Suprapubic skin (tissue), 4 donors: Measurements from ENCODE around the gene IWS1.

Experiments used
- CTCF ChIP-seq, 2 donors: fragments of 200-600 bp in 1 of 2; fragments of 450-650 bp in 1 of 2; sonication (generic) in 1 of 2; IDR thresholded peaks; one replicate each; pipeline ENCODE4 v1.5.1; 2016 to 2019; ENCODE audit warnings: antibody characterized with exemption in 2 of 2, mild to moderate bottlenecking in 1 of 2, moderate library complexity in 1 of 2
- EP300 ChIP-seq: sonication (generic); formaldehyde crosslinking; IDR thresholded peaks from one replicate; pipeline ENCODE4 v1.6.1; 2017; ENCODE audit warnings: antibody characterized with exemption
- POLR2A ChIP-seq, 2 donors: fragments of 450-650 bp; IDR thresholded peaks; one replicate each; pipeline ENCODE4 v1.6.1; 2017; ENCODE audit warnings: antibody characterized with exemption in 2 of 2, mild to moderate bottlenecking in 2 of 2, moderate library complexity in 2 of 2
- POLR2AphosphoS5 ChIP-seq, 3 donors: sonication (generic); formaldehyde crosslinking; IDR thresholded peaks; one replicate each; pipeline ENCODE4 v1.6.1; 2017; ENCODE audit warnings: antibody characterized with exemption in 3 of 3

DNA sequence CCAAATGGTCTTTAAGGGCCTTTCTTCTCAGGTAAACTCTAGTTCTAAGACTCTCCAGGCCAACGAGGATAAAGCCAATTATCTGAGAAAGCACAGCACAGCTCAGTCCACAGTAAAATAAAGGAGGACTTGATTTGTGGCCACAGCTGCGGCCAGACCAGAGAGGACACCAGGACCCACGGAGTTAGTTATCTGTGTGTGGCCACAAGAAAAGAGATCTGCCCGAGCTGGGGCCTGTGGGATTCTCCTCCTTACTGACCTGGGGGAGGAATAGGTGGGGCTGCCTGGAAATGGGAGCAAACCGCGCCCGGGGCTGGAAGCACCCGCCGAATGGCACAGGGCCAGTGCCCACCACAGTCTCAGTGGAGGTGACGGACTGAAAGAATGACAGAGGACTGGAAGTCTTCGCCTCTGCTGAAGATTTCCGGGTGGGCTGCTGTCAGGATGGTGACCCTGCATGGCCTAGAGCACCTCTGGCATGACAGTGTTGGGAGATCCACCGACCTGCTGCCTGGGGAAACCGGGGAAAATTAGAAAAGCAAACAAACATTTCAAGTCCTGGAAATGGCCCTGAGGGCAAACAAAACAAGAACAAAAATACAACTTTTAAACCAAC is 94.8 kb downstream of the IWS1 start:
- TF ChIP-seq CTCF (IDR thresholded peaks at IDR 0.05) (no peak), EP300 (no peak), POLR2A (IDR thresholded peaks at IDR 0.05) (no peak), POLR2AphosphoS5 (IDR thresholded peaks at IDR 0.05) (no peak)
